Measurements from ENCODE around the gene RNF225.

RNF225 gene

GRCh38 chr19:58408152-58409009 lies 12.9 kb downstream of the RNF225 start, which contains the start of gene ZNF584:
Gene ZNF584, plus strand, starts transcription at chr19:58408649. Its CDS starts 499 bp downstream, at chr19:58409148.
- peak; percentile 81 for DNase-seq (ENCODE audit: low read depth, low spot score)
- no peaks in the 10 kb centered on the region for H3K27me3 ChIP-seq (ENCODE audit: insufficient read depth, insufficient read length)
- H3K4me1 ChIP-seq (ENCODE audit: insufficient read depth, insufficient read length) = peaks cover 2% of the 10 kb centered on the region
- no peaks in the 10 kb centered on the region for H3K9me3 ChIP-seq (ENCODE audit: insufficient read depth, low read length)
- peak within 1 kb of the TSS; percentile 96 for H3K4me3 ChIP-seq (ENCODE audit: insufficient read length, low read depth)
- H3K9ac ChIP-seq (ENCODE audit: insufficient read length, low read depth) = peak within 1 kb of the TSS; percentile 92
- H3K36me3 ChIP-seq (ENCODE audit: insufficient read depth, insufficient read length, low read length) = peaks cover 4% of the 10 kb centered on the region
- no peak for TF ChIP-seq YY1 (IDR thresholded peaks at IDR 0.05; ENCODE audit: insufficient read depth, insufficient read length)
- no peak for TF ChIP-seq SUZ12 (IDR thresholded peaks at IDR 0.05; ENCODE audit: extremely low read depth, insufficient read depth, insufficient read length)
- no peak for TF ChIP-seq ZNF274 (IDR thresholded peaks at IDR 0.05; ENCODE audit: low read depth, low read length)

GRCh38 chr19:58409010-58409790 lies 13.7 kb downstream of the RNF225 start:
- H3K9ac ChIP-seq (ENCODE audit: insufficient read length, low read depth) = peak overlapping the region; percentile 92
- no peaks in the 10 kb centered on the region for H3K27me3 ChIP-seq (ENCODE audit: insufficient read depth, insufficient read length)
- TF ChIP-seq SUZ12 (IDR thresholded peaks at IDR 0.05; ENCODE audit: extremely low read depth, insufficient read depth, insufficient read length) = no peak
- no peak for TF ChIP-seq ZNF274 (IDR thresholded peaks at IDR 0.05; ENCODE audit: low read depth, low read length)
- TF ChIP-seq YY1 (IDR thresholded peaks at IDR 0.05; ENCODE audit: insufficient read depth, insufficient read length) = no peak
- H3K4me3 ChIP-seq (ENCODE audit: insufficient read length, low read depth) = peak overlapping the region; percentile 96
- no peak for DNase-seq (ENCODE audit: low read depth, low spot score)
- H3K36me3 ChIP-seq (ENCODE audit: insufficient read depth, insufficient read length, low read length) = peaks cover 4% of the 10 kb centered on the region
- H3K4me1 ChIP-seq (ENCODE audit: insufficient read depth, insufficient read length) = peaks cover 2% of the 10 kb centered on the region
- no peaks in the 10 kb centered on the region for H3K9me3 ChIP-seq (ENCODE audit: insufficient read depth, low read length)

GRCh38 chr19:58416604-58417003 lies 21.1 kb downstream of the RNF225 start:
- no peak for DNase-seq (ENCODE audit: low read depth, low spot score)
- TF ChIP-seq YY1 (IDR thresholded peaks at IDR 0.05; ENCODE audit: insufficient read depth, insufficient read length) = no peak
- no peak for TF ChIP-seq SUZ12 (IDR thresholded peaks at IDR 0.05; ENCODE audit: extremely low read depth, insufficient read depth, insufficient read length)
- TF ChIP-seq ZNF274 (IDR thresholded peaks at IDR 0.05; ENCODE audit: low read depth, low read length) = no peak
- peaks cover 39% of the 10 kb centered on the region for H3K36me3 ChIP-seq (ENCODE audit: insufficient read depth, insufficient read length, low read length)

GRCh38 chr19:58417071-58417470 lies 21.6 kb downstream of the RNF225 start:
- Histone ChIP-seq H3K4me1 (ENCODE audit: insufficient read depth, insufficient read length) (no peaks in the 10 kb centered on the region), H3K9ac (ENCODE audit: insufficient read length, low read depth) (no peak overlapping the region), H3K9me3 (ENCODE audit: insufficient read depth, low read length) (no peaks in the 10 kb centered on the region), H3K27me3 (ENCODE audit: insufficient read depth, insufficient read length) (no peaks in the 10 kb centered on the region), H3K36me3 (ENCODE audit: insufficient read depth, insufficient read length, low read length) (peaks cover 39% of the 10 kb centered on the region), H3K4me3 (ENCODE audit: insufficient read length, low read depth) (no peak overlapping the region)
- TF ChIP-seq YY1 (IDR thresholded peaks at IDR 0.05; ENCODE audit: insufficient read depth, insufficient read length) (no peak), SUZ12 (IDR thresholded peaks at IDR 0.05; ENCODE audit: extremely low read depth, insufficient read depth, insufficient read length) (no peak), ZNF274 (IDR thresholded peaks at IDR 0.05; ENCODE audit: low read depth, low read length) (no peak)
- no peak for DNase-seq (ENCODE audit: low read depth, low spot score)

More at GRCh38 chr19:58416604-58417003, 21.1 kb downstream of the RNF225 start:
- Histone ChIP-seq H3K9ac (ENCODE audit: insufficient read length, low read depth) (no peak overlapping the region), H3K4me1 (ENCODE audit: insufficient read depth, insufficient read length) (no peaks in the 10 kb centered on the region), H3K27me3 (ENCODE audit: insufficient read depth, insufficient read length) (no peaks in the 10 kb centered on the region), H3K4me3 (ENCODE audit: insufficient read length, low read depth) (no peak overlapping the region), H3K9me3 (ENCODE audit: insufficient read depth, low read length) (no peaks in the 10 kb centered on the region)

- DNase-seq (ENCODE audit: low read depth, low spot score) = no peak
- Histone ChIP-seq H3K9ac (ENCODE audit: insufficient read length, low read depth) (no peak overlapping the region), H3K36me3 (ENCODE audit: insufficient read depth, insufficient read length, low read length) (peaks cover 31% of the 10 kb centered on the region), H3K27me3 (ENCODE audit: insufficient read depth, insufficient read length) (no peaks in the 10 kb centered on the region), H3K4me3 (ENCODE audit: insufficient read length, low read depth) (no peak overlapping the region), H3K9me3 (ENCODE audit: insufficient read depth, low read length) (peaks cover 43% of the 10 kb centered on the region), H3K4me1 (ENCODE audit: insufficient read depth, insufficient read length) (no peaks in the 10 kb centered on the region)
- TF ChIP-seq SUZ12 (IDR thresholded peaks at IDR 0.05; ENCODE audit: extremely low read depth, insufficient read depth, insufficient read length) (no peak), ZNF274 (IDR thresholded peaks at IDR 0.05; ENCODE audit: low read depth, low read length) (no peak), YY1 (IDR thresholded peaks at IDR 0.05; ENCODE audit: insufficient read depth, insufficient read length) (no peak)
Measured at GRCh38 chr19:58428617-58429016, 33.2 kb downstream of the RNF225 start.

- Histone ChIP-seq H3K9me3 (ENCODE audit: insufficient read depth, low read length) (peaks cover 55% of the 10 kb centered on the region), H3K4me3 (ENCODE audit: insufficient read length, low read depth) (no peak overlapping the region)
Measured at GRCh38 chr19:58429745-58430144, 34.3 kb downstream of the RNF225 start.

GRCh38 chr19:58434217-58434616 lies 38.8 kb downstream of the RNF225 start:
- Histone ChIP-seq H3K27me3 (ENCODE audit: insufficient read depth, insufficient read length) (no peaks in the 10 kb centered on the region), H3K9ac (ENCODE audit: insufficient read length, low read depth) (no peak overlapping the region), H3K4me3 (ENCODE audit: insufficient read length, low read depth) (no peak overlapping the region), H3K9me3 (ENCODE audit: insufficient read depth, low read length) (peaks cover 80% of the 10 kb centered on the region), H3K36me3 (ENCODE audit: insufficient read depth, insufficient read length, low read length) (peaks cover 74% of the 10 kb centered on the region), H3K4me1 (ENCODE audit: insufficient read depth, insufficient read length) (no peaks in the 10 kb centered on the region)
- no peak for DNase-seq (ENCODE audit: low read depth, low spot score)
- TF ChIP-seq YY1 (IDR thresholded peaks at IDR 0.05; ENCODE audit: insufficient read depth, insufficient read length) = no peak
- TF ChIP-seq ZNF274 (IDR thresholded peaks at IDR 0.05; ENCODE audit: low read depth, low read length) = no peak
- TF ChIP-seq SUZ12 (IDR thresholded peaks at IDR 0.05; ENCODE audit: extremely low read depth, insufficient read depth, insufficient read length) = no peak

More at GRCh38 chr19:58429745-58430144, 34.3 kb downstream of the RNF225 start:
- TF ChIP-seq ZNF274 (IDR thresholded peaks at IDR 0.05; ENCODE audit: low read depth, low read length) = no peak
- no peak for TF ChIP-seq YY1 (IDR thresholded peaks at IDR 0.05; ENCODE audit: insufficient read depth, insufficient read length)
- no peak for TF ChIP-seq SUZ12 (IDR thresholded peaks at IDR 0.05; ENCODE audit: extremely low read depth, insufficient read depth, insufficient read length)
- no peaks in the 10 kb centered on the region for H3K4me1 ChIP-seq (ENCODE audit: insufficient read depth, insufficient read length)
- no peaks in the 10 kb centered on the region for H3K27me3 ChIP-seq (ENCODE audit: insufficient read depth, insufficient read length)
- no peak overlapping the region for H3K9ac ChIP-seq (ENCODE audit: insufficient read length, low read depth)
- DNase-seq (ENCODE audit: low read depth, low spot score) = no peak
- H3K36me3 ChIP-seq (ENCODE audit: insufficient read depth, insufficient read length, low read length) = peaks cover 42% of the 10 kb centered on the region
